ENCODE results near the gene MSMO1. TPM values are rescaled to one million over a fixed set of nuclear protein-coding genes. Genes with fewer than 3 reads are reported as not detected.
A peak's percentile ranks its signal among the peaks of the same experiment; 100 is the strongest.

MSMO1 gene
- total and polyA plus RNA-seq, 2 experiments from 2014 or later: 145 to 272 TPM

DNA sequence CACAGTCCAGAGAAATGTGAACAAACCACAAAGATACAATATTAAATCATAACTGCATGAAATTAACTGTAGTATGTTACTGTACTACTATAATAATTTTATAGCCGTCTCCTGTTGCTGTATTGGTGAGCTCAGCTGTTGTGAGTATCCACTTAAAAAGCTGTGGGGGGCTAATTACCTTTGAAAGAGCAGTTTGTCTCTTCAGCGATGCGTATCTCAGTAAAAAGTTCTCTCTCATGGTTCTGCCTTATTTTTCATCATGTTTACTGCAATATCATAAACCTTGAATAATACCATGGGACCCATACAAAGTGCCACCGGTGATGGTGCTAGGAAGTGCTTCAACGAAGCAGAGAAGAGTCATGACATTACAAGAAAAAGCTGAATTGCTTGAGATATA lies 8.4 kb upstream of the MSMO1 start (continued):
- TF ChIP-seq, protein P1, sequence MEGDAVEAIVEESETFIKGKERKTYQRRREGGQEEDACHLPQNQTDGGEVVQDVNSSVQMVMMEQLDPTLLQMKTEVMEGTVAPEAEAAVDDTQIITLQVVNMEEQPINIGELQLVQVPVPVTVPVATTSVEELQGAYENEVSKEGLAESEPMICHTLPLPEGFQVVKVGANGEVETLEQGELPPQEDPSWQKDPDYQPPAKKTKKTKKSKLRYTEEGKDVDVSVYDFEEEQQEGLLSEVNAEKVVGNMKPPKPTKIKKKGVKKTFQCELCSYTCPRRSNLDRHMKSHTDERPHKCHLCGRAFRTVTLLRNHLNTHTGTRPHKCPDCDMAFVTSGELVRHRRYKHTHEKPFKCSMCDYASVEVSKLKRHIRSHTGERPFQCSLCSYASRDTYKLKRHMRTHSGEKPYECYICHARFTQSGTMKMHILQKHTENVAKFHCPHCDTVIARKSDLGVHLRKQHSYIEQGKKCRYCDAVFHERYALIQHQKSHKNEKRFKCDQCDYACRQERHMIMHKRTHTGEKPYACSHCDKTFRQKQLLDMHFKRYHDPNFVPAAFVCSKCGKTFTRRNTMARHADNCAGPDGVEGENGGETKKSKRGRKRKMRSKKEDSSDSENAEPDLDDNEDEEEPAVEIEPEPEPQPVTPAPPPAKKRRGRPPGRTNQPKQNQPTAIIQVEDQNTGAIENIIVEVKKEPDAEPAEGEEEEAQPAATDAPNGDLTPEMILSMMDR (conservative IDR thresholded peaks at IDR 0.05; ENCODE audit: low read depth in 2 of 2): no peak
- no peak for TF ChIP-seq JUNB (IDR thresholded peaks at IDR 0.05; ENCODE audit: unreplicated experiment)
- TF ChIP-seq, protein P2, sequence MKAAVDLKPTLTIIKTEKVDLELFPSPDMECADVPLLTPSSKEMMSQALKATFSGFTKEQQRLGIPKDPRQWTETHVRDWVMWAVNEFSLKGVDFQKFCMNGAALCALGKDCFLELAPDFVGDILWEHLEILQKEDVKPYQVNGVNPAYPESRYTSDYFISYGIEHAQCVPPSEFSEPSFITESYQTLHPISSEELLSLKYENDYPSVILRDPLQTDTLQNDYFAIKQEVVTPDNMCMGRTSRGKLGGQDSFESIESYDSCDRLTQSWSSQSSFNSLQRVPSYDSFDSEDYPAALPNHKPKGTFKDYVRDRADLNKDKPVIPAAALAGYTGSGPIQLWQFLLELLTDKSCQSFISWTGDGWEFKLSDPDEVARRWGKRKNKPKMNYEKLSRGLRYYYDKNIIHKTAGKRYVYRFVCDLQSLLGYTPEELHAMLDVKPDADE (IDR thresholded peaks at IDR 0.05): no peak
- no peak for TF ChIP-seq NANOG (IDR thresholded peaks at IDR 0.05; ENCODE audit: borderline replicate concordance)
- no peak for TF ChIP-seq POLR2AphosphoS5 (IDR thresholded peaks at IDR 0.05; ENCODE audit: low read depth)
- no peak for TF ChIP-seq EZH2phosphoT487 (IDR thresholded peaks at IDR 0.05; ENCODE audit: unreplicated experiment)
- no peak for TF ChIP-seq ZNF331 (CRISPR knock-in tag; IDR thresholded peaks at IDR 0.05; ENCODE audit: low read depth)
- TF ChIP-seq STAT1 (IDR thresholded peaks at IDR 0.05; ENCODE audit: unreplicated experiment): no peak
- TF ChIP-seq, protein P3, sequence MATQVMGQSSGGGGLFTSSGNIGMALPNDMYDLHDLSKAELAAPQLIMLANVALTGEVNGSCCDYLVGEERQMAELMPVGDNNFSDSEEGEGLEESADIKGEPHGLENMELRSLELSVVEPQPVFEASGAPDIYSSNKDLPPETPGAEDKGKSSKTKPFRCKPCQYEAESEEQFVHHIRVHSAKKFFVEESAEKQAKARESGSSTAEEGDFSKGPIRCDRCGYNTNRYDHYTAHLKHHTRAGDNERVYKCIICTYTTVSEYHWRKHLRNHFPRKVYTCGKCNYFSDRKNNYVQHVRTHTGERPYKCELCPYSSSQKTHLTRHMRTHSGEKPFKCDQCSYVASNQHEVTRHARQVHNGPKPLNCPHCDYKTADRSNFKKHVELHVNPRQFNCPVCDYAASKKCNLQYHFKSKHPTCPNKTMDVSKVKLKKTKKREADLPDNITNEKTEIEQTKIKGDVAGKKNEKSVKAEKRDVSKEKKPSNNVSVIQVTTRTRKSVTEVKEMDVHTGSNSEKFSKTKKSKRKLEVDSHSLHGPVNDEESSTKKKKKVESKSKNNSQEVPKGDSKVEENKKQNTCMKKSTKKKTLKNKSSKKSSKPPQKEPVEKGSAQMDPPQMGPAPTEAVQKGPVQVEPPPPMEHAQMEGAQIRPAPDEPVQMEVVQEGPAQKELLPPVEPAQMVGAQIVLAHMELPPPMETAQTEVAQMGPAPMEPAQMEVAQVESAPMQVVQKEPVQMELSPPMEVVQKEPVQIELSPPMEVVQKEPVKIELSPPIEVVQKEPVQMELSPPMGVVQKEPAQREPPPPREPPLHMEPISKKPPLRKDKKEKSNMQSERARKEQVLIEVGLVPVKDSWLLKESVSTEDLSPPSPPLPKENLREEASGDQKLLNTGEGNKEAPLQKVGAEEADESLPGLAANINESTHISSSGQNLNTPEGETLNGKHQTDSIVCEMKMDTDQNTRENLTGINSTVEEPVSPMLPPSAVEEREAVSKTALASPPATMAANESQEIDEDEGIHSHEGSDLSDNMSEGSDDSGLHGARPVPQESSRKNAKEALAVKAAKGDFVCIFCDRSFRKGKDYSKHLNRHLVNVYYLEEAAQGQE (IDR thresholded peaks at IDR 0.05; ENCODE audit: unreplicated experiment): no peak
- no peak for TF ChIP-seq CREB1 (CRISPR knock-in tag; IDR thresholded peaks at IDR 0.05; ENCODE audit: low read depth)

DNA sequence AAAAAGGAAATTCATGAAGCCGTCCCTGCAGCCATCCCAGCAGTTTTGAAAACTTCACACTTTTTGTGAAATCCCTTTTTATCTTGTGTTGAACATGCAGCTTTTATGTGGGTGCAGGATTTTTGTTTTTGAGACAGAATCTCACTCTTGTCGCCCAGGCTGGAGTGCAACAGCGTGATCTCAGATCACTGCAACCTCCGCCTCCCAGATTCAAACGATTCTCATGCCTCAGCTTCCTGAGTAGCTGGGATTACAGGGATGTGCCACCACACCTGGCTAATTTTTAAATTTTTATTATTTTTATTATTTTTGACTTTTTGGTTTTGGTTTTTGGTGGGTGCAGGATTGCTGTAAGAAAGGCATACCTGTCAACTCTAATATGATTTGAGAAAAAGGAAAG lies 8.0 kb upstream of the MSMO1 start:
- DNase-seq (ENCODE audit: low spot score): no peak
- Mint-ChIP-seq H3K36me3 (ENCODE audit: low read depth) (no peaks in the 10 kb centered on the region; the same call in 2 of the 3 replicates), H3K27ac (peak overlapping the region; percentile 59; the same call in 1 of the 2 replicates), H3K4me3 (no peak overlapping the region), H3K9me3 (no peaks in the 10 kb centered on the region), H3K4me1 (peaks cover 6% of the 10 kb centered on the region; the same call in 2 of the 3 replicates), H3K27me3 (ENCODE audit: insufficient read depth, low read depth, poor library complexity) (no peaks in the 10 kb centered on the region)
- Histone ChIP-seq H3K4me1 (ENCODE audit: insufficient read depth) (0 out of 2 replicates have a peak, but pooled peaks cover 6% of the 10 kb centered on the region), H3K4me2 (no peak overlapping the region), H3K27ac (ENCODE audit: low read depth) (0 out of 2 replicates have a peak overlapping the region, but pooled peaks have one; percentile 5), H4K20me1 (replicated peaks; ENCODE audit: insufficient read depth) (no peaks in the 10 kb centered on the region), H3K4me3 (no peak overlapping the region), H3K79me2 (replicated peaks; ENCODE audit: insufficient read depth) (no peaks in the 10 kb centered on the region), H2AFZ (no peak overlapping the region), H3F3A (replicated peaks; ENCODE audit: low read depth) (no peaks in the 10 kb centered on the region), H3K36me3 (ENCODE audit: insufficient read depth) (0 out of 2 replicates have a peak, but pooled peaks cover under 1% of the 10 kb centered on the region), H3K27me3 (ENCODE audit: insufficient read depth) (no peaks in the 10 kb centered on the region), H3K9me2 (ENCODE audit: insufficient read depth) (no peaks in the 10 kb centered on the region)
- ATAC-seq: no peak
- TF ChIP-seq JUNB (IDR thresholded peaks at IDR 0.05; ENCODE audit: unreplicated experiment): no peak
- no peak for TF ChIP-seq STAT1 (IDR thresholded peaks at IDR 0.05; ENCODE audit: unreplicated experiment)
- TF ChIP-seq, protein P4, sequence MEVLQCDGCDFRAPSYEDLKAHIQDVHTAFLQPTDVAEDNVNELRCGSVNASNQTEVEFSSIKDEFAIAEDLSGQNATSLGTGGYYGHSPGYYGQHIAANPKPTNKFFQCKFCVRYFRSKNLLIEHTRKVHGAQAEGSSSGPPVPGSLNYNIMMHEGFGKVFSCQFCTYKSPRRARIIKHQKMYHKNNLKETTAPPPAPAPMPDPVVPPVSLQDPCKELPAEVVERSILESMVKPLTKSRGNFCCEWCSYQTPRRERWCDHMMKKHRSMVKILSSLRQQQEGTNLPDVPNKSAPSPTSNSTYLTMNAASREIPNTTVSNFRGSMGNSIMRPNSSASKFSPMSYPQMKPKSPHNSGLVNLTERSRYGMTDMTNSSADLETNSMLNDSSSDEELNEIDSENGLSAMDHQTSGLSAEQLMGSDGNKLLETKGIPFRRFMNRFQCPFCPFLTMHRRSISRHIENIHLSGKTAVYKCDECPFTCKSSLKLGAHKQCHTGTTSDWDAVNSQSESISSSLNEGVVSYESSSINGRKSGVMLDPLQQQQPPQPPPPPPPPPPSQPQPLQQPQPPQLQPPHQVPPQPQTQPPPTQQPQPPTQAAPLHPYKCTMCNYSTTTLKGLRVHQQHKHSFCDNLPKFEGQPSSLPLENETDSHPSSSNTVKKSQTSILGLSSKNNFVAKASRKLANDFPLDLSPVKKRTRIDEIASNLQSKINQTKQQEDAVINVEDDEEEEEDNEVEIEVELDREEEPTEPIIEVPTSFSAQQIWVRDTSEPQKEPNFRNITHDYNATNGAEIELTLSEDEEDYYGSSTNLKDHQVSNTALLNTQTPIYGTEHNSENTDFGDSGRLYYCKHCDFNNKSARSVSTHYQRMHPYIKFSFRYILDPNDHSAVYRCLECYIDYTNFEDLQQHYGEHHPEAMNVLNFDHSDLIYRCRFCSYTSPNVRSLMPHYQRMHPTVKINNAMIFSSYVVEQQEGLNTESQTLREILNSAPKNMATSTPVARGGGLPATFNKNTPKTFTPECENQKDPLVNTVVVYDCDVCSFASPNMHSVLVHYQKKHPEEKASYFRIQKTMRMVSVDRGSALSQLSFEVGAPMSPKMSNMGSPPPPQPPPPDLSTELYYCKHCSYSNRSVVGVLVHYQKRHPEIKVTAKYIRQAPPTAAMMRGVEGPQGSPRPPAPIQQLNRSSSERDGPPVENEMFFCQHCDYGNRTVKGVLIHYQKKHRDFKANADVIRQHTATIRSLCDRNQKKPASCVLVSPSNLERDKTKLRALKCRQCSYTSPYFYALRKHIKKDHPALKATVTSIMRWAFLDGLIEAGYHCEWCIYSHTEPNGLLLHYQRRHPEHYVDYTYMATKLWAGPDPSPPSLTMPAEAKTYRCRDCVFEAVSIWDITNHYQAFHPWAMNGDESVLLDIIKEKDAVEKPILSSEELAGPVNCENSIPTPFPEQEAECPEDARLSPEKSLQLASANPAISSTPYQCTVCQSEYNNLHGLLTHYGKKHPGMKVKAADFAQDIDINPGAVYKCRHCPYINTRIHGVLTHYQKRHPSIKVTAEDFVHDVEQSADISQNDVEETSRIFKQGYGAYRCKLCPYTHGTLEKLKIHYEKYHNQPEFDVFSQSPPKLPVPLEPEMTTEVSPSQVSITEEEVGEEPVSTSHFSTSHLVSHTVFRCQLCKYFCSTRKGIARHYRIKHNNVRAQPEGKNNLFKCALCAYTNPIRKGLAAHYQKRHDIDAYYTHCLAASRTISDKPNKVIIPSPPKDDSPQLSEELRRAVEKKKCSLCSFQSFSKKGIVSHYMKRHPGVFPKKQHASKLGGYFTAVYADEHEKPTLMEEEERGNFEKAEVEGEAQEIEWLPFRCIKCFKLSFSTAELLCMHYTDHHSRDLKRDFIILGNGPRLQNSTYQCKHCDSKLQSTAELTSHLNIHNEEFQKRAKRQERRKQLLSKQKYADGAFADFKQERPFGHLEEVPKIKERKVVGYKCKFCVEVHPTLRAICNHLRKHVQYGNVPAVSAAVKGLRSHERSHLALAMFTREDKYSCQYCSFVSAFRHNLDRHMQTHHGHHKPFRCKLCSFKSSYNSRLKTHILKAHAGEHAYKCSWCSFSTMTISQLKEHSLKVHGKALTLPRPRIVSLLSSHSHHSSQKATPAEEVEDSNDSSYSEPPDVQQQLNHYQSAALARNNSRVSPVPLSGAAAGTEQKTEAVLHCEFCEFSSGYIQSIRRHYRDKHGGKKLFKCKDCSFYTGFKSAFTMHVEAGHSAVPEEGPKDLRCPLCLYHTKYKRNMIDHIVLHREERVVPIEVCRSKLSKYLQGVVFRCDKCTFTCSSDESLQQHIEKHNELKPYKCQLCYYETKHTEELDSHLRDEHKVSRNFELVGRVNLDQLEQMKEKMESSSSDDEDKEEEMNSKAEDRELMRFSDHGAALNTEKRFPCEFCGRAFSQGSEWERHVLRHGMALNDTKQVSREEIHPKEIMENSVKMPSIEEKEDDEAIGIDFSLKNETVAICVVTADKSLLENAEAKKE (CRISPR knock-in tag; IDR thresholded peaks at IDR 0.05): no peak
- TF ChIP-seq ZNF331 (CRISPR knock-in tag; IDR thresholded peaks at IDR 0.05; ENCODE audit: low read depth): no peak
- TF ChIP-seq, protein P2 (IDR thresholded peaks at IDR 0.05): no peak
- no peak for TF ChIP-seq EZH2phosphoT487 (IDR thresholded peaks at IDR 0.05; ENCODE audit: unreplicated experiment)

All from GM23338 (cell line).